Esophagus muscularis mucosa (tissue), 3 donors: ENCODE data around the gene SMIM17.

Experiments used
- CTCF ChIP-seq, 3 experiments: fragments of 200-600 bp in 2 of 3; fragments of 450-650 bp in 1 of 3; sonication (generic) in 2 of 3; IDR thresholded peaks; one replicate each; pipeline ENCODE4 v1.5.1; 2017 to 2019; ENCODE audit warnings: antibody characterized with exemption in 3 of 3, mild to moderate bottlenecking in 2 of 3, moderate library complexity in 1 of 3
- POLR2A ChIP-seq: fragments of 450-650 bp; IDR thresholded peaks from one replicate; pipeline ENCODE4 v1.6.1; 2017; ENCODE audit warnings: antibody characterized with exemption, moderate library complexity, mild to moderate bottlenecking, low read depth

DNA sequence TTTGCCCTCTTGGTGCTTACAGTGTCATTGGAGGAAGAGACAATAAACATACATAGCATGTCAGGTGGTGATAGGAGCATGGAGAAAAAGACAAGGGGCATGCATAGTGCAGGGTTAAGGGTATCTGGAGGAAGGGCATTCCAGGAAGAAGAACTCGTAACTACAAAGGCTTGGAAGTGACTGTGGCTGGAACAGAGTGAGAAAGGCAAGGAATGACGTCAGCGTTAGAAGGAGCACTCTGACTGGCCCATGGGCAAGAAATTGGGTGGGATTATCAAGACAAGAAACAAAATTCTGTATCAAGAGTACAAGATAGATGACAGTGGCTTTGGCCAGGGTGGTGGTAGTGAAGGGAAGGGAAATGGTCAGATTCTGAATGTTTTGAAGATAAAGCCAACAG is 11.2 kb downstream of the SMIM17 start:
- TF ChIP-seq CTCF (IDR thresholded peaks at IDR 0.05) (no peak), POLR2A (no peak)
